Nephron progenitor cell (in vitro differentiated cells): ENCODE measurements around the gene AKR1C8.
A peak's percentile ranks its signal among the peaks of the same experiment; 100 is the strongest.
"Not testable (repeated sequence)": the region's sequence is repeated elsewhere in the genome, so short reads cannot be mapped to it uniquely, and the experiment has no call there.

ENCODE experiments used
- DNase-seq: peaks from one replicate; pipeline ENCODE4 v3.0.0; 2021
- H3K27ac Mint-ChIP-seq: 2 replicates; pipeline ENCODE4 v1.8.0; 2021; ENCODE audit warnings: mild to moderate bottlenecking, moderate library complexity, mixed read lengths
- H3K27me3 Mint-ChIP-seq: 2 replicates; pipeline ENCODE4 v1.8.0; 2021; ENCODE audit warnings: mild to moderate bottlenecking, low read depth, mixed read lengths; ENCODE audit not compliant: poor library complexity
- H3K36me3 Mint-ChIP-seq: 2 replicates; pipeline ENCODE4 v1.8.0; 2021; ENCODE audit warnings: low read depth, mixed read lengths
- H3K4me1 Mint-ChIP-seq: 2 replicates; pipeline ENCODE4 v1.8.0; 2021; ENCODE audit warnings: mixed read lengths
- H3K4me3 Mint-ChIP-seq: 2 replicates; pipeline ENCODE4 v1.8.0; 2021; ENCODE audit warnings: mild to moderate bottlenecking, moderate library complexity, mixed read lengths
- H3K9me3 Mint-ChIP-seq: 2 replicates; pipeline ENCODE4 v1.8.0; 2021; ENCODE audit warnings: mild to moderate bottlenecking, moderate library complexity, mixed read lengths
- TF ChIP-seq, protein P1 (sequence below): fragments of 200-600 bp; sonication (generic); IDR thresholded peaks from 2 replicates; pipeline ENCODE4 v1.5.0; 2021; ENCODE audit warnings: antibody characterized with exemption

AKR1C8 gene

GRCh38 chr10:5183923-5184322 is 1.0 kb downstream of the AKR1C8 start:
- H3K9me3 Mint-ChIP-seq = peaks cover 43% of the 10 kb centered on the region
- H3K27me3 Mint-ChIP-seq = no peaks in the 10 kb centered on the region
- no peak for DNase-seq
- TF ChIP-seq, protein P1, sequence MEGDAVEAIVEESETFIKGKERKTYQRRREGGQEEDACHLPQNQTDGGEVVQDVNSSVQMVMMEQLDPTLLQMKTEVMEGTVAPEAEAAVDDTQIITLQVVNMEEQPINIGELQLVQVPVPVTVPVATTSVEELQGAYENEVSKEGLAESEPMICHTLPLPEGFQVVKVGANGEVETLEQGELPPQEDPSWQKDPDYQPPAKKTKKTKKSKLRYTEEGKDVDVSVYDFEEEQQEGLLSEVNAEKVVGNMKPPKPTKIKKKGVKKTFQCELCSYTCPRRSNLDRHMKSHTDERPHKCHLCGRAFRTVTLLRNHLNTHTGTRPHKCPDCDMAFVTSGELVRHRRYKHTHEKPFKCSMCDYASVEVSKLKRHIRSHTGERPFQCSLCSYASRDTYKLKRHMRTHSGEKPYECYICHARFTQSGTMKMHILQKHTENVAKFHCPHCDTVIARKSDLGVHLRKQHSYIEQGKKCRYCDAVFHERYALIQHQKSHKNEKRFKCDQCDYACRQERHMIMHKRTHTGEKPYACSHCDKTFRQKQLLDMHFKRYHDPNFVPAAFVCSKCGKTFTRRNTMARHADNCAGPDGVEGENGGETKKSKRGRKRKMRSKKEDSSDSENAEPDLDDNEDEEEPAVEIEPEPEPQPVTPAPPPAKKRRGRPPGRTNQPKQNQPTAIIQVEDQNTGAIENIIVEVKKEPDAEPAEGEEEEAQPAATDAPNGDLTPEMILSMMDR = no peak
- peaks cover 22% of the 10 kb centered on the region for H3K4me1 Mint-ChIP-seq
- H3K4me3 Mint-ChIP-seq = no peak overlapping the region
- H3K27ac Mint-ChIP-seq = no peak overlapping the region
- no peaks in the 10 kb centered on the region for H3K36me3 Mint-ChIP-seq

GRCh38 chr10:5180503-5180902 is 4.4 kb downstream of the AKR1C8 start:
- not testable (repeated sequence) for H3K27ac Mint-ChIP-seq, DNase-seq, H3K4me3 Mint-ChIP-seq, H3K36me3 Mint-ChIP-seq, H3K27me3 Mint-ChIP-seq, H3K4me1 Mint-ChIP-seq
- H3K9me3 Mint-ChIP-seq = peaks cover 55% of the 10 kb centered on the region

GRCh38 chr10:5175581-5175980 is 9.4 kb downstream of the AKR1C8 start:
- H3K27me3 Mint-ChIP-seq, H3K4me1 Mint-ChIP-seq, DNase-seq, H3K4me3 Mint-ChIP-seq, H3K27ac Mint-ChIP-seq, H3K36me3 Mint-ChIP-seq: not testable (repeated sequence)
- H3K9me3 Mint-ChIP-seq = peaks cover 47% of the 10 kb centered on the region

GRCh38 chr10:5168897-5169420 is 16.0 kb downstream of the AKR1C8 start:
- TF ChIP-seq, protein P1 = no peak
- Mint-ChIP-seq H3K27ac (peak overlapping the region; percentile 56), H3K27me3 (no peaks in the 10 kb centered on the region), H3K36me3 (no peaks in the 10 kb centered on the region), H3K9me3 (peaks cover 79% of the 10 kb centered on the region), H3K4me1 (peaks cover 12% of the 10 kb centered on the region), H3K4me3 (no peak overlapping the region)
- DNase-seq = no peak

DNA sequence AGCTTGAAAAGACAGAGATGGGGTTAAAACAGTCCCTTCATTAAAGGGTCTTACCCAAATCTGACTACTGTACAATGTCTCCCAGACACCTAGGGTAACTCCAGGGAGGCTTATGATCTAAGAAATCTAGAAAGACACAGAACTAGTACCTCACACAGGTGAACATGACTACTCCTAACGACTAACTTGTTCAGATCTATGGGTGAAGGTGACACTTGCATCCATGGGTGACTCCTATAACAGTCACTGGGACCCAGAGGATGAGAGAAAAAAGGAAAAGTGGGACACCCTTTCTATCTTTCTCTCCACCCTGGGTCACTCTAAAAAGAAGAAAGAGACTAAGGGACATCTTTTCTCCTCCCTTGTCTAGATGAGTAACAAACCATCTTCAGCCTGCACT is 19.2 kb downstream of the AKR1C8 start:
- H3K9me3 Mint-ChIP-seq = peaks cover 89% of the 10 kb centered on the region
- H3K27ac Mint-ChIP-seq = no peak overlapping the region

GRCh38 chr10:5163487-5163886 is 21.5 kb downstream of the AKR1C8 start:
- DNase-seq = no peak
- Mint-ChIP-seq H3K9me3 (peaks cover 92% of the 10 kb centered on the region), H3K27me3 (peaks cover under 1% of the 10 kb centered on the region), H3K4me1 (no peaks in the 10 kb centered on the region), H3K27ac (no peak overlapping the region), H3K4me3 (no peak overlapping the region), H3K36me3 (no peaks in the 10 kb centered on the region)
- TF ChIP-seq, protein P1 = no peak

More for the DNA sequence above, 19.2 kb downstream of the AKR1C8 start:
- DNase-seq = no peak
- TF ChIP-seq, protein P1 = no peak
- Mint-ChIP-seq H3K4me3 (no peak overlapping the region), H3K27me3 (no peaks in the 10 kb centered on the region), H3K36me3 (no peaks in the 10 kb centered on the region), H3K4me1 (peaks cover 12% of the 10 kb centered on the region)

- TF ChIP-seq, protein P1 = no peak
- no peak overlapping the region for H3K4me3 Mint-ChIP-seq
- H3K27ac Mint-ChIP-seq = no peak overlapping the region
- H3K9me3 Mint-ChIP-seq = peaks cover 68% of the 10 kb centered on the region
- DNase-seq = no peak
- H3K36me3 Mint-ChIP-seq = no peaks in the 10 kb centered on the region
- no peaks in the 10 kb centered on the region for H3K4me1 Mint-ChIP-seq
- H3K27me3 Mint-ChIP-seq = peaks cover 7% of the 10 kb centered on the region
Observed at GRCh38 chr10:5159126-5159525, 25.8 kb downstream of the AKR1C8 start.
